NCI-H748 (cell line): ENCODE data around the gene LYPD6.
A peak's percentile ranks its signal among the peaks of the same experiment; 100 is the strongest.
"Not testable (repeated sequence)": the region's sequence is repeated elsewhere in the genome, so short reads cannot be mapped to it uniquely, and the experiment has no call there.

Experiments used
- DNase-seq: peaks from one replicate; lab custom pipeline; 2025; ENCODE audit not compliant: unreplicated experiment; lab: John Stamatoyannopoulos, UW

LYPD6 gene, protein sequence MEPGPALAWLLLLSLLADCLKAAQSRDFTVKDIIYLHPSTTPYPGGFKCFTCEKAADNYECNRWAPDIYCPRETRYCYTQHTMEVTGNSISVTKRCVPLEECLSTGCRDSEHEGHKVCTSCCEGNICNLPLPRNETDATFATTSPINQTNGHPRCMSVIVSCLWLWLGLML

DNA sequence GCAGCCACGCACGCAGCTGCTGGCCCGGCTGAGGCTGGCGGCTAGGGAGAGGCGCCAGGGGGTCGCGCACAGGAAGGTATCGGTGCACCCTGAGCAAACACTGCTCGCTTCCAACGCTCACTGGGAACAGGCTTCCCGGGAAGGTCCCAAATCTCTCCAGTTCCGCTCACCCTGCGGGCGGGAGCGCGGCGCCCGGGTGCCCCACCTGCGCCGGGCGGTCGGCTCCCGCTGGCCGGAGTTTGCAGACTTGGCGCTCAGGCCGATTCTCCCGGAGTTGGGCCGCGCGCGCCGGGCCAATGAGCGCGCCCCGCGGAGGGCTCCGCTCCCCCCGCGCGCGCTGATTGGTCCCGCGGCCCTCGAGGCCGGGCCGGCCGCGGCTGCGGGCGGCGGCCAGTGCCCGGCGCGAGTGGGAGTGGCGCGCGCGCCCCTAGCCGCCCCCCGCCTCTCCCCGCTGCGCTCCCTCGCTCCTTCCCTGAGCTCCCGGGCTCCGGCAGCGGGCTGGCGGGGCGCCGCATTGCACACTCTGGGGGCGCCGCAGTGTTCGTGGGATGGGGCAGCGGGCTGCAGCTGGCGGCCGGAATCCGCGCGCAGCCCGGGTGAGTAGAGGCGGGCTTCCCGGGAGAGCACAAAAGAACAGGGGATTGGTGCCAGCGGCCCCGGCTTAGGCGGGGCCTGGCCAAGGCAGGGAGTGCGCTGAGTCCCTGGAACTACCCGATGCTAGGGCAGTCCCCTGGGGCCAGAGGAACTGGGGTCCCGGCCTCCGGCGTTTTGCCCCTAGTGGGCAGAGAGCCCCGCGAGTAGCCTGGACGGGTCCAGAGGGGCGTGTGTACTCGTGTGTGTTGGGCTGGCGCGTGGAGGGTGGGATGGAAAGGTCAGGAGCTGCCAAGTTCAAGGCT is at the start of gene LYPD6:
TSS of gene LYPD6 (plus strand) at position 461 of the 896 bp plus-strand sequence. CDS start 107,122 bp downstream, outside the sequence.
- peak; percentile 91 for DNase-seq

DNA sequence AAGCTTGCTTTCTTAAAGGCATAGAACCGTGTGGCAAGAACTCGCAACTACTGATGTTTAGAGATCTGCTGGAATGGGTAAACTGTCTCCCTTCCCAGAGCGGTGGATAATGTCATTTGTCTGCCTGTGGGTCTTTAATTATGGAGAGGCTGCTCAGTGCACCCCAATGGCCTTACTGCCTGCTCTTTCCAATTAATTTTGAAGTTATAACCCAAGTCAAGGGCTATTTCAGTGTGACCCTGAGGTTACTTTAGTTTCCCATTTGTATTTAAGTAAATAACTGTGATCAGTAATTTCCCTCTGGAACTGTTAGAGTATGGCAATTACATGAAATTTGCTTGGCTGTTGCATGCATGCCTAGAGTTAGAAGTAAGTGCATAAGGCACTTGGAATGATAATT is 48.9 kb upstream of the LYPD6 start:
- DNase-seq = no peak

DNA sequence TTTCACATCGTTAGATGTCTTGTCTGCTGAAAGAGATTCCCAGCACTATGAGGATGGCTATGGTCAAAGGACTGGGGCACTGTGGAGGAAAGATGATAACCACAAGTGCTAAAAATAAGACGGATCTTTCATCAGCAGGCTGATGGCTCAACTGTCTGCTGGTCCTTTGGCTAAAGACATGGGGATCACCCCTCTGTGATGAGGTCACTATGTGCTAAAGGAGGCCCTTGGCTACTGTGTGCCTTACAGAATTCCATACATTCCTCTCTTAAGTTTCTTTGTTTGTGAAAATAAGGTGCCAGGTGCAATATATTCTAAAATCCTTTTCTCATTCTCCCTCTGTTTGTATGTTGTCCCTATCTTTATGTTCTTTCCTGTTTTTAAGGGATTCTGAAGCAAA is 39.7 kb upstream of the LYPD6 start:
- no peak for DNase-seq

DNA sequence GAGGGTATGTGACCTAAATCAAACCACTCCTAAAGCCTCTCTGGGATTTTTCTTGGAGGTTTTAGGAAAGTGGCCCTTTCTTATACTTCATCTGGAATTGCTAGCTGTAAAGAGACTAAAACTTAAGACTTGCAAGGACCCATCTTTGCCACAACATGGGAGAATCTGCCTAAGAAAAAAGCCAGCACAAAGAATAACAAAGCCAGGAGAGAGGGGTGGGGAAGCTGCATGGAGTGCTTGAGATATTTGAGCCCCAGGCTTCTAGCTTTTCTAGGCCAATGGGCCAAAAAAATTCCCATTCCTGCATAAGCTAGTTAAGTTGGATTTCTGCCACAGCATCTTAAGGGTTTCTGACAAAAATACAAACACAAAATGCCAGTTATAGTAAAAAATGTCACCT is 38.5 kb upstream of the LYPD6 start:
- no peak for DNase-seq

DNA sequence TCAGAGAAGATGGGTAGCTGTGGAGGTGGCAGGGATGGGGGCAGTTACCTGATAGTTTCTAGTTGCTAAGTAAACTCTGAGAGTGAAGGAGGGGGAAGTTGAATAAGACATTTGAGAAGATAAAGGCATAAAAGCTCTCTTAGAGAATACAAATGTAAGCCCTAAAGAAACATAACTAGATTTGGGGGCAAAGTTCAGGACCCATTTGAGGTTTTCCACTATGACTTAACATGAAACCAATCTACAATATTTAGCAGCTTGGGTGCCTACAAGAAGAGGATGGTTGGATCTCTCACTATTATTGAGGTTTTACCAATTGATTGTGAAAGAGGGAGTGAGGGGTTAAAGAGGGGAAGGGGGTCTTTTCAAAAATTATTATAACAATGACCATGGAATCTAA is 34.4 kb upstream of the LYPD6 start:
- no peak for DNase-seq

DNA sequence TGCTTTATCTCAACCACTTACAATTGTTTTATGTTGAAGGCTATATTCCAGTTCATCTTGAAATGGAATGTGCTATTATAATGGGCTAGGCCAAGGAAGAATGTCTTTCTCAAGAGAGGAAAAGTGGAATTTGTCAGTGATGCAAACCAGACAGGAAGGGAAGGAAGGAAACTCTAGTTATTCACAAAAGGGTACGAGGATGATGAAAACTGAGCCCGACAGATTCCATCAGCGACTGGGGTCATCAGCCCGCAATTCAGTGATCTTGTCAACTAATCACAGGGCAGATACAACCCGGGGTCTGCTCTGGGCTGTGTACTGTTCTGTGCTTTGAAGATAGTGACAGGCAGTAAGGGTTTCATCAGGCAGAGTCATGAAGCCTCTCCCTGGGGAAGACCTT is 23.4 kb upstream of the LYPD6 start:
- DNase-seq = no peak

DNA sequence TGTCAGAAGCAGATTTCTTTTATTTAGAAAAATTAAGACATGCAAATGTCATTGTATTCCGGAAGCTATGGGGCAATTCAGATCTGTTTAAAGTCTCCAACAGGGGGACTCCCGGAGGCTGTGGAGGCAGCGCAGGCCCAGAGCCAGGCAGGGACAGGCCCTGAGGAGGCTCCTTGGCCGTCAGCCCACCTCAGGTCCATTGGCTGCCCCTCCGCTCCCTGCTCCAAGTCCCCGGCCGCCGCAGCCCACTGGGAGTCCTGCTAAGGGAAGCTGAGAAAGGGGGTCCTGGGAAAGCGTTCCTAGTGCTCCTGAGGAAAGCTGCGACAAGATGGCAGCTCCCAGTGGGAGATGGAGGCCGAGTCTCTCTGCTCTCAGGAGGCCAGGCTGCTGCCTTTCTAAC is 20.0 kb upstream of the LYPD6 start:
- no peak for DNase-seq

DNA sequence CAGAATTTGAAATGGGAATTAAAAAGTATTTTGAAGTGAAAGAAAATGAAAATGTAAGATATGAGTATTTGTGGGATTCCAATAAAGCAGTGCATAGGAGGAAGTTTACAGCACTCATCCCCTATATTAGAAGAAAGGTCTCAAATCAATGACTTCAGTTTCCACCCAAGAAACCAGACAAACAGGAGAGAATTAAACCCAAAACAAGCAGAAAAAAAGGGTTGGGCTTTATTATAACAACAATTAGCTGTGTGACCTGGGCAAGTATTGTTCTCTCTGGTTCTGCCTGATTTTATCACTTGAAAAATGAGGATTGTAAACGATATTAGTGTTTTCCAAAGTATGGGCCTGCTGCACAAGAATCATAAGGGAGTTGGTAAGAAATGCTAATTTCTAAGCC is 18.3 kb upstream of the LYPD6 start:
- peak; percentile 18 for DNase-seq

DNA sequence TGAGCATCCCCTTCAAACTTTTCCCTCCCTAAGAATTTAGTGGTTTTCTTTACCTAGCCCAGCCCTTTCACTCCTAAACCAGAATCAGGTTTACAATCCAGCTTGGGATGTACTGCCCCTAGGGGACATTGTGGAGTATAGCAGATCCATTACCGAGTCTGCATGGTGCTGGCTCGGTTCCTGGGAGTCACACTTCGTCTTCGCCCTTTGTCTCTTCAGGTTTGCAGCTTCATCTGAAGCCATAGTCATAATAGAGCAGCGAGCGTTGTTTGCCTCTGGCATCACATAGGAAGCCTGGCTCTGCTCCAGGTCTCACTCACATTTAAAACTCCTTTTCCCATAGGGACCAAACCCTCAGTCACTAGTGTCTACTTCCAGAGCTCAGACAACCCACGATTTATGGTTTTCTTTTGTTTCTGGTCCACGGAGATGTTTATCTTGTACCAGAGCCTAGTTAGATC is 16.8 kb upstream of the LYPD6 start:
- peak; percentile 94 for DNase-seq

DNA sequence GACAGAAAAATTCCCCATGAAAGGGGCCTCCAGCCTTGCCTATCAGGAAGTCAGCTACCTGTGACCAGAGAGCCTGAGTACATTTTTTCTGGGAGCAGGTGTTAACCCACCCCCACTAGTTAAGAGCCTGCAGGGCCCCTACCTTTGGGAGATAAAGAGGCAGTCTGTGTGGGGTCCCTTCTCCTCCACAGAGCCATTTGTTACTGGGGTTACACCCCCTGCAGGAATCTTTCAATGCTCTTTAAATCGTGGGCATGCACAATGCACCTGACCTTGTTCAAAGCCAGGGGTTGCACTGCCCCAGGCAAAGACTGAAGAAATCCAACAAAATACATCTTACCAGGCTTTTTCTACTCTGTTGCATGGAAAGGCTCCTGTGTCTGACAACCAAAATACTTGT is 15.7 kb upstream of the LYPD6 start:
- no peak for DNase-seq

DNA sequence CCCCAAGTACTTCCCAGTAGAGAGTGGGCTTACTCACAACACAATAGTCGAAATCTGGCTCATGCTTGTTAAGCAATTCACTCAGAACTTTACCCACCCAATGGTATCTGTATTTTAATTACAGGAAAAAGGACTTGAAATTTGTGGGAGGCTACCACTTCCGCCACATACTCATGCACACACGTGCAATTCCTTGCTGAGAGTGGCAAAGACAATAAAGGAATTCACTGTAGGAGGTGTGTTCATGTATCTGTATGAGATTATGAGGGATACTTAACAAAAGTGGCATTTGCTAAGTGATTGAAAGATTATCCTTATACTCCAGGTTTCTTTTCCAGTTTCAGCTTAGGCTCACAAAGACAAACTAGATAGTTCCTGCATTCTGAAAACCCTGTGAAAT is 14.9 kb upstream of the LYPD6 start:
- DNase-seq = no peak

DNA sequence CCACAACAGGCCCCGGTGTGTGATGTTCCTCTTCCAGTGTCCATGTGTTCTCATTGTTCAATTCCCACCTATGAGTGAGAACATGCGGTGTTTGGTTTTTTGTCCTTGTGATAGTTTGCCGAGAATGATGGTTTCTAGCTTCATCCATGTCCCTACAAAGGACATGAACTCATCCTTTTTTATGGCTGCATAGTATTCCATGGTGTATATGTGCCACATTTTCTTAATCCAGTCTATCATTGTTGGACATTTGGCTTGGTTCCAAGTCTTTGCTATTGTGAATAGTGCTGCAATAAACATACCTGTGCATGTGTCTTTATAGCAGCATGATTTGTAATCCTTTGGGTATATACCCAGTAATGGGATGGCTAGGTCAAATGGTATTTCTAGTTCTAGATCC is 11.8 kb upstream of the LYPD6 start:
- DNase-seq = not testable (repeated sequence)

DNA sequence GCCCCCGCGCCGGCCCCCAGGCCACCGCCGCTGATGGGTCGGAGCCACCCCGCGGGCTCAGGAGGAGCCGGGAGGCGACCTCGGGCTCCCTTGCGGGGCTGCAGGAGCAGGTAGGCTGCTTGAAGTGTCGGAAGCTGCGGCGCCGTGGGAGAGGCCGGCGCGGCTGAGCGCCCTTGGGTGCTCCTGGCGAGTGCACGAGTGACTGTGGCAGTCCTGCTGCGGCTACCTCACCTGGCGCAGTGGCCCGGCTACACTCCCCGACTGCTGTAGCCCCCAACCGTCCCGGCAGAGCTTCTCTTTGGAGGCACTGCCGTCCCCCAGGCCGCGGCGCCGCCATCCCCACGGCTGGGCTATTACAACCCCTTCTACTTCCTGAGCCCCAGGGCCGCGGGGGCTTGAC is 10.0 kb upstream of the LYPD6 start:
- DNase-seq = no peak

DNA sequence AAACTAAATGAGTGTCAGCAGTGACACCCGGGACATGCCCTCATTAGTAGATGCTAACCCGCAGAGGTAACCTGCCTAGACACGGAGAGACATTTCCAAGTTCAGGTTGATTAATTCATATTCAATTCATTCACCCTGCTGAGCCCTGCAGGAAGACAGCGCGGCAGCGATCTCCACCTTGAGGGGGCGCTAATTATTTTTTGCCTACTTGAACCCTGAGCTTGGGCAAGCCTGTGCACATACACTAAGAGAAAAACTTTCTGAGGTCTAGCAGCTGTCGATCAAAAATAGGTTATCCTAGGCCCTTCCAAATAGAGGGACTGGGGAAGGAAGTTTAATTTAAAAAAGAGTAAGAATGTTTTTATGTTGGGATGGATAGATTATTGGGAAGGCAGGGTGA is 1.3 kb upstream of the LYPD6 start:
- peak; percentile 45 for DNase-seq

DNA sequence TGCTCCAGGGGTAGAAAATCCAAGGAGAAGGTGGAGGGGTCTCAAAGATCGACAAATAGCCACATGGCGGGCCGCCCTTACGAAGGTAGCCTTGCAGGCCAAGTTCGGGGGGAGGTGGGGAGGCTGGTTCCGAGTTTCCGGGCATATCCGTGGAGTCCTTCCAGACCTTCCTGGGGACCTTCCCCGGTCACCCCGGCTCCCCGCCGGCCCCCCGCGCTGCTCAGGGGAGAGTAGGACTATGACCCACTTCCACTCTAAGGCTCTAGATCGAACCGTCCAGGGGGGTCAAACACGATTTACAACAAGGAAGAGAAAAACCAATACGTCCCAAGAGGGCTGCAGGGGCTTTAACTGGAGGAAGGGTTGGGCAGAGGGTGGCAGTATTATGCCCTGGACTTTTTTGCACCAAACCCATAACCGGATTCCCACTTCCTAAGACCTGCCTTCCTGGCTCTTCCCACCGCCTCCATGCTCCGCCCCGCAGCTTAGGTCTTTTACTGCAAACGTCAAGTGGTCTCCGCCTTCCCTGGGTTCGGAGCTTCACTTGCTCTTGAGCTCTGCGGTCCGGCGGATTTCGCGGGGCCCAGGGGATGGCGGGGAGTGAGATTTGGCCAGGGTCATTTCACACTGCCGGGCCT is 779 bp upstream of the LYPD6 start:
- DNase-seq = peak; percentile 85

DNA sequence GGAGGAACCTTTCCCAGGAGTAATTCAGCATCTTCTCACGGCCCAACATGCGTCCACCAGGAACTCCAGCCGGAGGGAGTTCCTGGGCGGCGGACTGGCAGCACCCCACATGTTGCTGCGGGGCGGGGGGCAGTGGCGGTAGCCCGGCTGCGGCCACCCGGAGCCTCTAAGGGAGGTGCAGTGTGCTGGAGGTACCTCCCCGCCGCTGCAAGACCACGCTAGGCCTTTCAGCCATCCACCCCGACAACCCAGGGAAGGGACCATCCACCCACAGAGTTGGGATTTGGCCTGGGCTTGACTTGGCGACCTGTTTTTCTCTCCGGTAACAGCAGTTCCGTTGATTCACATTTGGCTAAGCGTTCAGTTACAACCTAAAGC is 625 bp downstream of the LYPD6 start:
- DNase-seq = peak; percentile 63

DNA sequence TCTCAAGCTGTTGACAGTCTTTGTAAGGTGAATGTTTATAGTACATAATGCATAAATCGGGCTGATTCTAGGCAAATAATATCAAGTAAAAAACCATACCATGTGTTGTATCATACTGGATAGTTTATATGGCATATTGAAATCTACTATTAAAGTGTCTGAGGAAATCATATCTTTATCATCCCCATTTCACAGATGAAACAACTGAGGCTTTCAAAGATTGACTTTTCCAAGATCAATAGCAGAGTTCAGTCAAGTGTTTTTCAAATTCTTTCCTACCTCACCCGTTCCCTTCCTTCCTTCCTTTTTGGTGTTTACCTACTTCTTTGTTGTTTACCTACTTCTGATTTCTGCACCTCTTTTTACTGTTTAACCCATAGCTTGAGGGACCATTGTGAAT is 2.0 kb downstream of the LYPD6 start:
- no peak for DNase-seq

DNA sequence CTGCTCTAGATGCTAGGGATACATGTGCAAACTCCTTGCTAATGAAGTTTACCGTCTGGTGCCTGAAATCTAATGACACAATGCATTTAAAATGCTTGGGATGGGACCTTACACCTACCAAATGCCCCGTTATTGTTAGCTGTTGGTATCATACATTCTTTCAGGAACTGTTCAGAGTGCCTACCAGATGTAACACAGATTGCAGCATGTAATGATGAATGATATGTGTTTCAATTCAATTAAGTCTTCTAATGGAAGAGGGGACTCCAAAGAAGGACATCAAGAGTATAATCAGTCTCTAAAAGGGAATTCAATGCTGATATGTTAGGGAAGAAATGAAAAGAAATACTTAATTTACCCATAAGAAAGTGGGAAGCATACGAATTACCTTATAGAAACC is 3.2 kb downstream of the LYPD6 start:
- DNase-seq = no peak

DNA sequence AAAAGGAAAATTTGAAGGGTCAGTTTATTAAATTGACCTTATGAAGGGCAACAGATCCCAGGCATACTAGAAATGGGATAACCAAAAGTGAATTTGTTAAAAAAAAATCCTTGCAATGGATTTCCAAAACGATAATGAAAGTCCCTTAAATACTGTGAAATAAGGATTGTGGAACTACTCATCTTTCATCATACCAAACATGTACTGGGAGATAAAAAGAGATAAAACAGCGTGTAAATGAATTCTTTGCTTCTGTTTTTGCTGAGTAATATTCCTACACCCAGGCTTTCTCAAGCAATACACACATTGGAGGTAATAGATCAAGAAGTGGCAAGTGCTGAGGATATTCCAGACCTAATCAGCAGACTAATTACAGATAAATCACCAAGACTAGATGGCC is 3.8 kb downstream of the LYPD6 start:
- no peak for DNase-seq

DNA sequence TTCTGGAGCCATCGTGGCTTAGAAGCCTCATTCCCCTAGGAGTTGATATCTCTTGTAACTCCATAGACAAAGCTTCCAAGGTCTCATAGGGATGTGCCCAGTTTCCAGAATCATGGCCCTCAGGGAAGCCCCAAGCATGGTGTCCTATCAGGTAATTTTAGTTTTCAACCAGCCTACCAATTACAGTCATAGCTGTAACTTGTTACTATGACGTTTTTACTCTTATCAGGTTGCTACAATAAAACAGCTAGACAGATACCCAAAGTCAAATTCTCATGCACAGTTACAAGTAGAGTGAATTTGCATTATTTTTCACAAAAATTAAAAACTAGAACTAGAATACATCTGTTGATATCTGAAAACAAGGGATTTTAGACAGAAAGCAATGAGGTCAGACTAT is 8.9 kb downstream of the LYPD6 start:
- no peak for DNase-seq

DNA sequence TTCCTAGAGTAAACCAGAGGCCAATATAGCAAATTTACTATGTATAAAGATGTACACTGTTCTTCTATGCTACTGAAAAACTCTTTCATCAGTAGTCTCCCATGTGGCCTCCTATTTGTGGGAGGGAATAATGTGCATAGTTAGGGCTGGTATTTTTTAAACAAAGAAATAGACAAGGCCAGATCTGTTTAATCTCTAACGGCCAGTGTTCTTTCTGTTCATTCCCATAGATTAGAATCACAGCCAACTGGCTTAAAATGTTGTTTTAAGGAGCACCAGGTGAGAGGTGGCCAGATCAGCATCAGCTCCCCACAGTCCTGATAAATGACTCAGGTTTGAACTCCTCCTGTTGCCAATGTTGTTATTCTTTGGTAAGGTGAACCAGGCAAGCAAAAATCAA is 12.1 kb downstream of the LYPD6 start:
- no peak for DNase-seq

DNA sequence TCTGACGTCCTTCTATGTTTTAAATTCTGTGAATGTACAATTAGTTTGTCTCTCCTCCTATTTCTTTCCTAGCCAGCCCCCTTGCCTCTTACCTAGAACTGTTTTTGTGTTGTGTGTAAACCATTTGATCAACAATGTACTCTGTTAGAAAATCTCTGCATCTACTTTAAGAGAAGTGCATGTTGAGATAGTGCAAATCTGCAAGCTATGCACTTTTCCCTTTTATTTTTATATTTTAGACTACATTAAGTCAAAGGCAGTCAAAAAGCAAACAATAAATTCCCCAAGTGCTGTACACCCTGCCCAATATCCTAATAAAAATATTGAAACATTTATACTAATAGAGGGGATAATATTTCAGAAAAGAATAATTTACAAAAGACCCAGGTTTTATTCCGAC is 13.7 kb downstream of the LYPD6 start:
- DNase-seq = no peak
